Effector CD8-positive, alpha-beta T cell (primary cell): Measurements from ENCODE around the gene ZNF146.
"Not testable (repeated sequence)": the region's sequence is repeated elsewhere in the genome, so short reads cannot be mapped to it uniquely, and the experiment has no call there.

Source experiments
- DNase-seq: peaks from one replicate; lab custom pipeline; 2025; lab: John Stamatoyannopoulos, UW

The ZNF146 gene

GRCh38 chr19:36236304-36236945 lies 21.5 kb downstream of the ZNF146 start:
- no peak for DNase-seq

- DNase-seq: no peak
Observed at GRCh38 chr19:36236946-36237310, 22.0 kb downstream of the ZNF146 start.

GRCh38 chr19:36244066-36244465 lies 29.2 kb downstream of the ZNF146 start:
- no peak for DNase-seq

- no peak for DNase-seq
Observed at GRCh38 chr19:36245210-36246005, 30.5 kb downstream of the ZNF146 start.

GRCh38 chr19:36246006-36246481 lies 31.1 kb downstream of the ZNF146 start:
- DNase-seq: no peak

- DNase-seq: no peak
Observed at GRCh38 chr19:36252047-36252446, 37.1 kb downstream of the ZNF146 start.

- DNase-seq: no peak
Observed at GRCh38 chr19:36254848-36255247, 39.9 kb downstream of the ZNF146 start.

- DNase-seq: no peak
Observed at GRCh38 chr19:36255316-36255715, 40.4 kb downstream of the ZNF146 start.

- no peak for DNase-seq
Observed at GRCh38 chr19:36256064-36256463, 41.2 kb downstream of the ZNF146 start.

GRCh38 chr19:36256853-36257519 lies 42.1 kb downstream of the ZNF146 start:
- no peak for DNase-seq

GRCh38 chr19:36257520-36257876 lies 42.6 kb downstream of the ZNF146 start:
- DNase-seq: no peak

- no peak for DNase-seq
Observed at GRCh38 chr19:36258028-36258875, 43.3 kb downstream of the ZNF146 start.

GRCh38 chr19:36259211-36259610 lies 44.3 kb downstream of the ZNF146 start:
- no peak for DNase-seq

GRCh38 chr19:36265064-36265463 lies 50.2 kb downstream of the ZNF146 start:
- no peak for DNase-seq

- no peak for DNase-seq
Observed at GRCh38 chr19:36265856-36266374, 51.0 kb downstream of the ZNF146 start.

GRCh38 chr19:36266375-36266961 lies 51.6 kb downstream of the ZNF146 start:
- no peak for DNase-seq

GRCh38 chr19:36267061-36267845 lies 52.3 kb downstream of the ZNF146 start:
- DNase-seq: no peak

- DNase-seq: not testable (repeated sequence)
Observed at GRCh38 chr19:36268081-36268480, 53.2 kb downstream of the ZNF146 start.

GRCh38 chr19:36268591-36268990 lies 53.7 kb downstream of the ZNF146 start:
- not testable (repeated sequence) for DNase-seq

GRCh38 chr19:36269295-36269694 lies 54.4 kb downstream of the ZNF146 start:
- DNase-seq: not testable (repeated sequence)
